GM18519 (cell line): ENCODE data around the gene OIT3.

Experiments
- ATAC-seq: cut with Tn5 transposase; IDR thresholded peaks from one replicate; pipeline ENCODE4 v1.9.1; 2021; ENCODE audit warnings: mild to moderate bottlenecking, moderate library complexity; ENCODE audit not compliant: unreplicated experiment, low FRiP score

Gene OIT3

DNA sequence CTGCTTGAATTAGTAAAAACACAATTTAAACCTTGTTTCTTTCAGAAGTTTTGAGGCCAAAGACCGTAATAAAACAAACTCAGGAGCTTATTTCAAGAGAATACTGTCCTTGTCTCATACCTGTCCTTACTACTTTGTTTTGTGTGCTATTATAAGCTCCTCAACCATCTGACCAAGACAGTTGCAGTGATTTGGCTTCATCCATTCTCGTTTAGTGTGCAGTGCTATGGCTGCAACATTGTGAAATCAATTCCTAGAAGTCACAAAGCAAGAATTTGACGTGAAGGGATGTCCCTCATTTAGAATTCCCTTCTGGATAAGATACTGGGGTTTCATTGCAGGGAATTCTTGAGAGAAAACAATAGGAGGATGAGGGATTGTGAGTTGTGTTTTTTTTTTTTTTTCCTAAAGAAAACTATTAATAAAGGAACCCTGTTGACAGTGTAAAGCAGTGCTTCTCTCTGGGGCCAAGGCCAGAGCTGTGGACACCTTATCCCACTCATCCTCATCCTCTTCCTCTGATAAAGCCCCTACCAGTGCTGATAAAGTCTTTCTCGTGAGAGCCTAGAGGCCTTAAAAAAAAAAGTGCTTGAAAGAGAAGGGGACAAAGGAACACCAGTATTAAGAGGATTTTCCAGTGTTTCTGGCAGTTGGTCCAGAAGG lies at the start of gene OIT3:
Gene OIT3 (plus strand): TSS at position 604 of the 663 bp plus-strand sequence. CDS start 60 bp downstream, outside the sequence.
- ATAC-seq: no peak

DNA sequence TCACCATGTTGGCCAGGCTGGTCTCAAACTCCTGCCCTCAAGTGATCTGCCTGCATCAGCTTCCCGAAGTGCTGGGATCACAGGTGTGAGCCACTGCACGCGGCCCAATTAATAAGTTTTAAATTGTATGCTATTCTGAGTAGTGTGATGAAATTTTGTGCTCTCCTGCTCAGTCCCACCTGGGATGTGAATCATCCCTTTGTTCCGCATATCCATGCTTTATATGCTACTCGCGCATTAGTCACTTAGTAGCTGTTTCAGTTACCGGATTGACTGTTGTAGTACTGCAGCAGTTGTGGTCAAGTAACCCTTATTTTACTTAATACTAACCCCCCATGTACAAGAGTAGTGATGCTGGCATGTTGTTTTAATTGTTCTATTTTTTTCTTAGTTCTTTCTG lies 47.3 kb upstream of the OIT3 start:
- ATAC-seq: no peak

DNA sequence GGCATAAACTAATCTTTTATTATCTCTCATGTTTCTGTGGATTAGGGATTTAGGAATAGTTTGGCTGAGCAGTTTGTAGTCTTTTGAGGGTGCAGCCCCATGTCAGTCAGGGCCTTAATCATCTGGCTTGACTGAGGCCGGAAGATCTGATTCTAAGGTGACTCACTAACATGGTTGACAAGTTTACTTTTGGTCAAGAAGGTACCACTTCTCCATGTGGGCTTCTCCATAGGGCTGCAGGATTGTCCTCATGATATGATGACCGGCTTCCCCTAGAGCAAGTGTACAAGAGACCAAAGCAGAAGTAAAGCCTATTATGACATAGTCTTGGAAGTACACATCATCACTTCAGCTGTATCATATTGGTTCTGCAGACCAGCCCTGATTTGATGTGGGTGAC lies 45.9 kb upstream of the OIT3 start:
- ATAC-seq: no peak

DNA sequence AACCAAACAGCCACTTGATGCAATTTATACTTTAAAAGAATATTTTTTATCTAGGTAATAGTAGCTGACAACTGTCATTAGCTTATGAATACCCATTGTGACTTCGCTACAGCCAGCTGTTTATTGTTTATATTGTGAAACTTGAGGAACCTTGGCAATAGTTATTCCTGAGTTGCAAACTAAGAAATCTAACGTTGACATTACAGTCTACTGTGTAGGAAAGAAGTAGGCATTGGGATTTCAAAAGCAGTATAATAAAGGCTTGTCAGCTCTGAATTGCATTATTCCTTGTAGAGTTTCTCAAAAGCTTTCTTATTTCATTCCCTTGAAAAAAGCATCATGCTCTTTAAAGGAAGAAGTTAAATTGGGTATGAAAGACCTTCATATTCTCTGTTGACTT lies 42.7 kb upstream of the OIT3 start:
- no peak for ATAC-seq

DNA sequence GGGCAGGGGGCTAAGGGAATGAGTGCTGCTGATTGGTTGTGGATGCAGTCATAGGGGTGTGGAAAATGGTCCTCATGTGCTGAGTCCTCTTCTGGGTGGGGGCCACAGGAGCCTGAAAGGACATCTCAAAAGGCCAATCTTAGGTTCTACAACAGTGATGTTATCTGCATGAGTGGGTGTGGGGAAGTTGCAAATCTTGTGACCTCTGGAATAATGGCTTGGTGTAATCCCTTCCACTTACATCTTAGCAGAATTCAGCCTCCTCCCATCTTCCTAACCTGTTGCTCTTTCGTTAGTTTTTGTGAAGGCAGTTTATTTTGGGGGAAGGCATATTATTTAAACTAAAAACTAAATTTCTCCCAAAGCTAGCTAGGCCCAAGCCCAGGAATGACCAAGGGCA lies 42.0 kb upstream of the OIT3 start:
- ATAC-seq: no peak

DNA sequence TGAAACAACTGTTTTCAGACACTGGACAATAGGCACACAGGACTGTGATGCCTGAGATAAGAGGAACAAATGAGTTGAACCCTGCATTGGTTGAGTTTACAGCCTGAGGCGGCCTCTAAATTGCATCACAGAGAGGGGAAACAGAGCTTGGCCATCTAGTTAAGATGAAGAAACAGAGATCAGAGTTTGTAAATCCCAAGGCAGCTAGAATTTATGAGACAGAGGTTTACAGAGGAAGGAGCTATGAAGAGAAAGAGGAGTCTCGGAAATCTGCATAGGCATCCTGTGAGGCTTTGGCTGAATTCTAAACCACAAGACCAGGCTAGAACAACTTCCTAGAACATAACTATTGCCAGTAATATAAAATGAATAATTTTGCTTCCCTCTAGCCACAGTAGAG lies 41.0 kb upstream of the OIT3 start:
- ATAC-seq: no peak

DNA sequence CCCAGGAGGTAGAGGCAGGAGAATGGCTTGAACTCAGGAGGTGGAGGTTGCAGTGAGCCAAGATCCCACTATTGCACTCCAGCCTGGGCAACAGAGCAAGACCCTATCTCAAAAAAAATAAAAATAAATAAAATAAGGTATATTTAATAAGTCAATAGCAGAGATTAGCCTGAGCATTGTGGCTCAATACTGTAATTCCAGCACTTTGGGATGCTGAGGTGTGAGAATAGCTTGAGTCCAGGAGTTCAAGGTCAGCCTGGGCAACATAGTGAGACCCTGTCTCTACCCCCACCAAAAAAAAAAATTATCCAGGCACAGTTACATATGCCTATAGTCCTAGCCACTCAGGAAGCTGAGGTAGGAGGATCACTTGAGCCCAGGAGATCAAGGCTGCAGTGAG lies 38.4 kb upstream of the OIT3 start:
- no peak for ATAC-seq

DNA sequence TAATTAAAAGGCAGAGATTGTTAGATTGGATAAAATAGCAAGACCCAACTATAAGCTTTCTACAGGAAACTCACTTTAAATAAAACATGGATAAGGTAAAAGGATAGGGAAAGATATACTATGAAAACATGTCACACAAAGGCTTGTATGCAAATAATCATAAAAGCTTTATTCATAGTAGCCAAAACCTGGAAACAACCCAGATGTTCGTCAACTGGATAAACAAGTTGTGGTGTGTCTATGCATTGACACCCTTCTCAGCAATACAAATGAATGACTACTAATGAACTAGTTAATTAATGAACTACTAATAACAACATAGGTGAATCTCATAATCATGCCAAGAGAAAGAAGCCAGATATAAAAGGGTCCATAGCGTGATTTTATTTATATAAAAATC lies 37.7 kb upstream of the OIT3 start:
- ATAC-seq: no peak

DNA sequence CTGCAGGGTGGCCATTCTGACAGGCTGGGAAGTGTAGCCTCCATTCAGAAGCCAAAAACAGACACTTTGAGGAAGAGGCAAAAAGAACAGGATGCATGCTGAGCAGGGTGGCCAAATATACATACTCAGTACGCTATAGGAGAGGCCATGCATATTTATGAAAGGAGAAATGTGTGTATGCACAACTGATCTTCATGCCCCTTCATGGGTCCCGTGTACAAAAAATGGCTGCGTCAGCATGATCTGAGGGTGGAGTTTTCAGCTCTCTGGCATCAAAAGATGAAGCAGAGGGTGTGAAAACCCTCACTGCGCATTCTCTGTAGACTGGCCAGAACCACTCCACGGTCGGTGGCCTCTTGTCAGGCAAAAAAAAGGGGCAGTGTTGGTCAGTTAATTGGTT lies 35.5 kb upstream of the OIT3 start:
- ATAC-seq: no peak

DNA sequence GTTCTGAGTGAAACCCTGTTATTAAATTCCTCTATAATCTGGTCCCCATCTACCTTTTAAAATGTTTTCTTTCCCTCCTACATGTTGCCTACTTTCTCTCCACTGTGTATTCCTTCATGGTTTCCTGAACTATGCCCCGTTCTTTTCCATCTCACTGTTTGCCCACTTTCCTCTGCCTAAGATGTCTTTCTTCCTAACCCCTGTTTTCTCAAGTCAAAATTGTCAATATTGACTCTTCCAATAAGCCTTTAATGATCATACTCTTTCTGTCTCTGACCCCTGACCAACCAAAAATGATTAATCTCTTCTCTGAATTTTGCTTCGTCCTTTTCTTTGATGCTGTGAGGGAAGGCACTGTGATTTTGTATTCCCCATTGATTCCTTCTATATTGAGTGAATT lies 30.6 kb upstream of the OIT3 start:
- no peak for ATAC-seq

DNA sequence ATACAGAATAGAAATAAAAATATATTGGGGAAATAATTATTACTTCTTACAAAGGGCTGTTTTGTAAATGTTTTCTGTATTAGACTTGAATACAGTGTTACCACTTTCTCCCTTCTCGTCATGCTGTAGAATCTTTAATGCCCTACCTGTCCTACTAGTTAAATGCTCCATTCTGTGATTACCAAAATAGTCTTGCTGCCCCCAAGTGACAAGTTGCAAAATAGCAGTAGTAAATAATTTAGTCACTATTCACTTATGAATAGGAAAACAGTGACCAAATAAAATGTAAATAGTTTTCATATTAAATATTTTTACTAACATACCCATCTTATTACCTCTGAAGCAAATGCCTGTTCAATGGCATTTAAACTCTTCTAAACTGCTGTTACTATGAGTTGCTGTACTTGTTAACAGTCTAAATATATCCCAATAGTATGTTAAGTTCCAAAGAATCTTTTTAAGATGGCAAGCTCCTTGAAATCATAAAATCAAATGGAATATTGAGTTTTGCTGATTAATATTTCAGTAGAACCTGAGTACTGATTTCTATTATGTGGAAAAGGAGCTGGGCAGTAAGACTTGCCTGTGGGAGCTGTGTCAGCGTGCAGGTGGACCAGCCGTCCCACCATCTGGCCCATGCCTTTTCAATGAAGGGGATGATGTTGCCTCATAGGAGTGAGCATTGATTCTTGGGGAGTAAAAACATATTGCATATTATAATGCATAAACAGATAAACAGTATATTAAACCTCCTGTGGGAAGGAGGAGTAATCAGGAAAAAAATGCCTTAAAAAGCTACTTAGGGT lies 18.1 kb upstream of the OIT3 start:
- no peak for ATAC-seq

DNA sequence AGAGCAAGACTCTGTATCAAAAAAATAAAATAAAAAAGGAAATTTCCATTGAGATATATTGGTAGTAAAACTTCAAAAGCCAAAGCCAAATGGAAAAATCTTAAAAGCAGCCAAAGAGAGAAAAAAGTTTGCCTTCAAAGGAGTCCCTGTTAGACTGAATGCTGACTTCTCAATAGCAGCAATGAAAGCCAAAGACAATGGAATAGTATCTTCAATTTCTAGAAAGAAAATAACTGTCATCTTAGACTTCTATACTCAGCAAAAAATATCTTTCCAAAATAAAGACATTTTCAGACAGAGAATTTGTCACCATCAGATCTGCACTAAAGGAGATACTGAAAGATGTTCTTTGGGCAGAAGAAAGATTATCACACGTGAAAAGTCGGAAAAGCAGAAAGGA lies 14.3 kb upstream of the OIT3 start:
- ATAC-seq: no peak

DNA sequence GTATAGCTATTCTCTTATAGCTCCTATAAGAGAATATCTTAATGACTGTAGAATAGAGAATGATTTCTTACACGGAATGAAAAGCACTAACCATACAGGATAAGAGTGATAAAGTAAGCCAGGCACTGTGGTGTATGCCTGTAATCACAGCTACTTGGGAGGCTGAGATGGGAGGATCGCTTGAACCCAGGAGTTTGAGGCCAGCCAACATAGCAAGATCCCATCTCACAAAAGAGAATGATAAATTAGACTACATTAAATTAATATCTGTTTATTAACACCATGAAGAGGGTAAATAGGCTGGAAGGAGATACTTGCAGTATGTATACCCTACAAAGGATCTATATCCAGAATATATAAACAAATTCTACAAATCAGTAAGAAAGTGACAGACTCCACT lies 12.2 kb upstream of the OIT3 start:
- ATAC-seq: no peak

DNA sequence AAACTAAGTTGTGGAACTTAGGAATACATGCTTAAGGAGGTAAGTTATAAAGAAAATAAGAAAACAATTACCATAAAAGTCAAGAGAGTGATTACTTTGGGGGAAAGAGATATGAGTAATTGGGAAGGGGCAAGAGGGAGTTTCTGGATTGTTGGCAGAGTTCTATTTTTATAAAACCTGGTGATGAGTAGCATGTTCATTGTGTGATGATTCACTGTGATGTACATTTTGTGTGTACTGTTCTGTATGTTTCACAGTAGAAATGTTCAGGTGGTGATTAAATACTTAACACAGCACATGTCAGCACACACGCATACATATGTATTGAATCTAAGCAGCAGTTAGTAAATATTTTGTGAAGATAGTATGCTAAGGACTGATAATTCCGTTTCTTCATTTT lies 9.7 kb upstream of the OIT3 start:
- ATAC-seq: no peak

DNA sequence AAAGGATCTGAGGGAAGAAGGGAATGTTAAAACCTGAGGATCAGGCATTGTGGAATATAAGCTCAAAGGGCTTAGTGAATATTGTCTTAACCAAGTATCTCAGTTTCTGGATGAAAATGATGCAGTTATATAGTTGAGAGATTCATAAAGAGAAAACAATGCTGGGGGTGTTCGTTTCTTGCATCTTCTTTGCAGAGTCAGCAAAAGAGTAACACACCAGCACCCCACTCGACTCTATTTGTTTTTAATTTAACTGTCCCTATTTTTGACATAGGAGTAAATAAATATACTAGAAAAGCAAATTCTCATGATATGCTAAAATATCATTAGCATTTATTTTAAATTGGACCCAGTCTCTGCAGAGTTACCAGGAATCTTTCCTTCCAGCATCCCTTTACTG lies 7.6 kb upstream of the OIT3 start:
- no peak for ATAC-seq

DNA sequence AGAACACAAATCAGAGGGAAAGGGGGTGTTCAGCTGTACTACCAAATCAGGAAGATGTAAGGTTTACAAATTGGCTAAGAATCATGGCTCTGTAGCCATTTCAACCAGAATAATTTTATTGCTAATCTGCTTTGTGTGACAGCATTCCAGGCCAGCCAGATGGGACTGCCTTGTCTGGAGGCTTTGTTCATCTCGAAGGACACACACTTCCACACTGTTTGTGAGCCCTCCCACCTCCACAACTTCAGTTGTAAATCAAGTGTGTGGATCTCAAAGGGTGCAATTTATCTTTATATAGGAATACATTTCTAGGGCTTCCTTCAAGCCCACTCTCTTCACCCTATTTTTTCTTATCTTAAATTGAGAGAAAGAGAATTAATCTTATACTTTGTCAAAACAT lies 6.9 kb upstream of the OIT3 start:
- ATAC-seq: no peak

DNA sequence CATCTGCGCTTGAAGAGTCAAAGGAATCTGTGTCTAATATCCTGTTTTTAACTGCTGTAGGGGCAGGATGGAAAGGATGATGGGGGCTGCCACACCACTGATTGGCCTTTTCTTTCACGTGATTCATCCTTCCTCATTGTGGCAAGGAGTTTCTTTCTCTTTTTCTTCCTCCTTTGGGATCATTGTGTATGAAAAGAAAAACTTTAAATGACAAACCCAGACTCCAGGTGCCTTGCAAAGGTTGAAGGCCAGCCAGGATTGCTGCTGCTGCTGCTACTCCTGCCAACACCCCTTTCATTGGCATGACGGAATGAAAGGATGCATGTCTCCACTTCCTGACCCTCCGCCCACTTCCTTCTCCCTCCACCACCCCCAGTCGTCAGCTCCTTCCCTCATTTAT lies 6.5 kb upstream of the OIT3 start:
- no peak for ATAC-seq

DNA sequence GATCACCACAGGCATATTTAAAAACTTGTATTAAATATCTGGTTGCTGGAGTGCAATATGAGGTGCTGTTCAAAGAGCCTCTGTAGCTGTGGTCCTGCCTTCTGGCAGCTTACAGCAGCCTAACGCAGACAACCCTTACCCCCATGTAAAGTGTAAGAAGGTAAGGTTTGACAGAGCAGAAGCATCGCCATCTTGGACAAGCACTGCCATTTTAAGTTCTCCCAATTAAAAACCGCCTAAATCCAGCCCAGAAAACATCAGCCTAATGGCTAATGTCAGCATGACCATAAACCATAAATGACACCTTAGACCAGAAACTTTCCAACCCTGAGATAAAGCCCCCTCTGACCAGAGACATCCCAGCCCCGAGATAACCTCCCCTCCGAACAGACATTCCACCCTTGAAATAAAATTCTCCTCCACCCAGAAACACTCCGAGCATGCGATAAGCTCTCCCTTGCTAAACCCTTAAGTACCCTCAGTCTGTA lies 5.3 kb upstream of the OIT3 start:
- ATAC-seq: no peak

DNA sequence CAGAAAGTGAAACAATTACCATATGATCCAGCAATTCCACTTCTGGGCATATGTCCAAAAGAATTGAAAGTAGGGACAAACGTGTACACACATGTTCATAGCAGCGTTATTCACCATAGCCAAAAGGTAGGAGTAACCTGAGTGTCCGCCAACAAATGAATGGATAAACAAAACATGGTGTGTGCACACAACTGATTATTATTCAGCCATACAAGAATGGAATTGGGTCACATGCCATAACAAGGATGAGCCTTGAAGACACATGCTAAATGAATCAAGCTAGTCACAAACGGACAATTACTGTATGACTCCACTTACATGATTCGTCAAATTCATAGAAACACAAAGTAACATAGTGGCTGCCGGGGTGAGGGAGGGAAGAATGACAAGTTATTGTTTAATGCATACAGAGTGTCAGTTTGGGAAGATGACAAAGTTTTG lies 4.1 kb upstream of the OIT3 start:
- ATAC-seq: no peak

DNA sequence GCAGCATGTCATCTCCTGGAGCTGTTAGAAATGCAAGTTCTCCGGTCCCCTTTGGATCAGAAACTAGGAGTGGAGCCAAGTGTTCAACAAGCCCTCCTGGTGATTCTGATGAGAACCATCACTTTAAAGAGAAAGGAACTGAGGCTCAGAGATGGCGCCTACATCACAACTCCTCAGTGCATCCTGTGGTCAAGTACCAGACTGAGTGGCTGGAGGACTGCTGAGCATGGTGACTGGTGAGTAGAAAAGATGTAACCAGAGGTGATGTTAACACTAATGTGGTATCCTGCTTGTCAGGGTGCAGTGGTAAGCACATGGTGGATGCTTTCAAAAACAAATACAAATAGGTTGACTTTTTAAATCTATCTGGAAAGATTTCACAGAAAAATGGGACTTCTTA lies 3.5 kb upstream of the OIT3 start:
- no peak for ATAC-seq

DNA sequence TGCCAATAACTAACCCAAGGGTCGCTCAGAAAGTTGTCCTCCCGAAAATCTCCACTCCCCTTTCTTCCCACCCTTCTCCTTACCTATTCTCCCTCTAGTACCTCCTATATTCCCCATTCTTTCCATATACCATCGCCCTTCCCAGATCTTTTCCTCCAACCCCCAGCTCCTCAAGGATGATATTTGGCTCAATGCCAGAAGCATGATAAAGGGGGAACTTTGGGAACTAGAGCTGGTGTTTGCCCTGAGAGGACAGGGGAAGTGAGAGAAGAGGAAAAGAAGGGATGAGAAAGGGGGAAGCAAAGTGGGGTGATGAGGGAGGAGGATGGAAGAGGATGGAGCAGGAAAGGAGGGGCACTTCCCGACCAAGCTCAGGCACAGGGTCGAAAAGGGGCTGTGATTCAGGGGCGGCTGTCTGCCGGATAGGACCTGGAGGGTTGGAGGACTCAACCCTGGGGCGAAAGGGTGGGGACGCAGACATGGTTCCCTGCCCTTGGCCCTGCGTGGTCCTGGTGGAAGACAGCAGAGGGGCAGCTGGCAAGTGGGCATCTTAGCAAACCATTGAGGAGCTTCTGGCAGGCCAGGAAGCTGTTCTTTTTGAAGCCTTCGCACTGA lies 1.8 kb downstream of the OIT3 start:
- ATAC-seq: no peak

DNA sequence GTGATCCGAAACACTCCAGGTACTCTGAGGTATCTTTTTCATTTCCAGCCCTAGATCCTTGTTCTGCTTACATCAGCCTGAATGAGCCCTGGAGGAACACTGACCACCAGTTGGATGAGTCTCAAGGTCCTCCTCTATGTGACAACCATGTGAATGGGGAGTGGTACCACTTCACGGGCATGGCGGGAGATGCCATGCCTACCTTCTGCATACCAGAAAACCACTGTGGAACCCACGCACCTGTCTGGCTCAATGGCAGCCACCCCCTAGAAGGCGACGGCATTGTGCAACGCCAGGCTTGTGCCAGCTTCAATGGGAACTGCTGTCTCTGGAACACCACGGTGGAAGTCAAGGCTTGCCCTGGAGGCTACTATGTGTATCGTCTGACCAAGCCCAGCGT lies 5.1 kb downstream of the OIT3 start:
- no peak for ATAC-seq
